Measurements from ENCODE around the gene ELMOD1. TPM values are rescaled to one million over a fixed set of nuclear protein-coding genes. Genes with fewer than 3 reads are reported as not detected.

Gene ELMOD1
- total RNA-seq, result under 0.01 TPM in 2 replicates

- H2AFZ ChIP-seq (ENCODE audit: low read length), result peak within 1 kb of the TSS; percentile 83
- H3K4me2 ChIP-seq (ENCODE audit: insufficient read depth, low read length), result peak within 1 kb of the TSS; percentile 90
- no peaks in the 10 kb centered on the region for H3K9me3 ChIP-seq (ENCODE audit: low read depth, low read length)
- H3K27ac ChIP-seq (ENCODE audit: low read depth, low read length), result no peak within 1 kb of the TSS
- peaks cover 5% of the 10 kb centered on the region for H3K4me1 ChIP-seq (ENCODE audit: insufficient read depth, low read length)
- no peaks in the 10 kb centered on the region for H4K20me1 ChIP-seq (ENCODE audit: insufficient read depth, low read length)
- DNase-seq (ENCODE audit: insufficient read length, low spot score, missing footprints), result peak; percentile 90
- TF ChIP-seq, protein P1, sequence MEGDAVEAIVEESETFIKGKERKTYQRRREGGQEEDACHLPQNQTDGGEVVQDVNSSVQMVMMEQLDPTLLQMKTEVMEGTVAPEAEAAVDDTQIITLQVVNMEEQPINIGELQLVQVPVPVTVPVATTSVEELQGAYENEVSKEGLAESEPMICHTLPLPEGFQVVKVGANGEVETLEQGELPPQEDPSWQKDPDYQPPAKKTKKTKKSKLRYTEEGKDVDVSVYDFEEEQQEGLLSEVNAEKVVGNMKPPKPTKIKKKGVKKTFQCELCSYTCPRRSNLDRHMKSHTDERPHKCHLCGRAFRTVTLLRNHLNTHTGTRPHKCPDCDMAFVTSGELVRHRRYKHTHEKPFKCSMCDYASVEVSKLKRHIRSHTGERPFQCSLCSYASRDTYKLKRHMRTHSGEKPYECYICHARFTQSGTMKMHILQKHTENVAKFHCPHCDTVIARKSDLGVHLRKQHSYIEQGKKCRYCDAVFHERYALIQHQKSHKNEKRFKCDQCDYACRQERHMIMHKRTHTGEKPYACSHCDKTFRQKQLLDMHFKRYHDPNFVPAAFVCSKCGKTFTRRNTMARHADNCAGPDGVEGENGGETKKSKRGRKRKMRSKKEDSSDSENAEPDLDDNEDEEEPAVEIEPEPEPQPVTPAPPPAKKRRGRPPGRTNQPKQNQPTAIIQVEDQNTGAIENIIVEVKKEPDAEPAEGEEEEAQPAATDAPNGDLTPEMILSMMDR (IDR thresholded peaks at IDR 0.05; ENCODE audit: extremely low read depth, low read depth, low read length), result no peak
- no peaks in the 10 kb centered on the region for H3K79me2 ChIP-seq (ENCODE audit: insufficient read depth, low read length)
- H3K27me3 ChIP-seq (ENCODE audit: insufficient read depth, low read length), result peaks cover 75% of the 10 kb centered on the region
- no peaks in the 10 kb centered on the region for H3K36me3 ChIP-seq (ENCODE audit: insufficient read depth, low read length)
- H3K4me3 ChIP-seq (ENCODE audit: insufficient read depth, low read length), result peak within 1 kb of the TSS; percentile 73
These were observed at the start of gene ELMOD1 for GRCh38 chr11:107590460-107591377. Gene ELMOD1 (plus strand): TSS chr11:107591147. CDS start chr11:107618190, 27,043 bp downstream.

GRCh38 chr11:107545101-107545514 lies 45.8 kb upstream of the ELMOD1 start:
- peak overlapping the region; percentile 8 for H3K4me2 ChIP-seq (ENCODE audit: insufficient read depth, low read length)
- H3K27me3 ChIP-seq (ENCODE audit: insufficient read depth, low read length), result no peaks in the 10 kb centered on the region
- peak overlapping the region; percentile 9 for H3K27ac ChIP-seq (ENCODE audit: low read depth, low read length)
- H3K79me2 ChIP-seq (ENCODE audit: insufficient read depth, low read length), result no peaks in the 10 kb centered on the region
- no peaks in the 10 kb centered on the region for H4K20me1 ChIP-seq (ENCODE audit: insufficient read depth, low read length)
- no peak overlapping the region for H3K4me3 ChIP-seq (ENCODE audit: insufficient read depth, low read length)
- no peak overlapping the region for H2AFZ ChIP-seq (ENCODE audit: low read length)
- no peaks in the 10 kb centered on the region for H3K9me3 ChIP-seq (ENCODE audit: low read depth, low read length)
- peak; percentile 39 for DNase-seq (ENCODE audit: insufficient read length, low spot score, missing footprints)
- H3K36me3 ChIP-seq (ENCODE audit: insufficient read depth, low read length), result no peaks in the 10 kb centered on the region
- TF ChIP-seq, protein P1 (IDR thresholded peaks at IDR 0.05; ENCODE audit: extremely low read depth, low read depth, low read length), result no peak
- peaks cover 15% of the 10 kb centered on the region for H3K4me1 ChIP-seq (ENCODE audit: insufficient read depth, low read length)

DNA sequence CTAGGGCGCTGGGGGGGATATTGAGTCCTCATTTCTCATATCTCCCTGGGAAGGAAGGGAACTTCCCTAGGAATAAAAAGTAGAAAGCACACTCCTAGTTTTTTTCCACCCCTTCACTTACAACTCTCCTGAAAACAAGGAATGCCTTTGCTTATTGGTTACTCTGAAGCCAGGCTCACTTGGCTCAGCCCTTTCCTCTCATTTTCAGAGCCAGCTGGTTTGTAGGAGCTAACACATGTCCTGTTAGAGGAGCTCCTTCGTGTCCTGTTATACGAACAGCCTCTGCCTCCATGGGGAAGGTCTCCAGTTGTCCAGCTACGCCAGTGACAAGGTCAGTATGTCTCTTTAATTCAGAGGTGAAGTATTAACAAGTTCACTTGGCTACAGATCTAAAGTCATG lies 43.0 kb upstream of the ELMOD1 start:
- no peaks in the 10 kb centered on the region for H4K20me1 ChIP-seq (ENCODE audit: insufficient read depth, low read length)
- TF ChIP-seq, protein P1 (IDR thresholded peaks at IDR 0.05; ENCODE audit: extremely low read depth, low read depth, low read length), result no peak

GRCh38 chr11:107549253-107549953 lies 41.5 kb upstream of the ELMOD1 start:
- peak; percentile 43 for DNase-seq (ENCODE audit: insufficient read length, low spot score, missing footprints)
- H3K4me3 ChIP-seq (ENCODE audit: insufficient read depth, low read length), result no peak overlapping the region
- peaks cover 13% of the 10 kb centered on the region for H3K4me1 ChIP-seq (ENCODE audit: insufficient read depth, low read length)
- H3K9me3 ChIP-seq (ENCODE audit: low read depth, low read length), result no peaks in the 10 kb centered on the region
- H2AFZ ChIP-seq (ENCODE audit: low read length), result no peak overlapping the region
- peaks cover 5% of the 10 kb centered on the region for H3K36me3 ChIP-seq (ENCODE audit: insufficient read depth, low read length)
- no peaks in the 10 kb centered on the region for H4K20me1 ChIP-seq (ENCODE audit: insufficient read depth, low read length)
- no peaks in the 10 kb centered on the region for H3K27me3 ChIP-seq (ENCODE audit: insufficient read depth, low read length)
- no peak overlapping the region for H3K4me2 ChIP-seq (ENCODE audit: insufficient read depth, low read length)
- H3K79me2 ChIP-seq (ENCODE audit: insufficient read depth, low read length), result no peaks in the 10 kb centered on the region
- no peak overlapping the region for H3K27ac ChIP-seq (ENCODE audit: low read depth, low read length)
- TF ChIP-seq, protein P1 (IDR thresholded peaks at IDR 0.05; ENCODE audit: extremely low read depth, low read depth, low read length), result peak; percentile 84

More for the DNA sequence above, 43.0 kb upstream of the ELMOD1 start:
- peaks cover under 1% of the 10 kb centered on the region for H3K36me3 ChIP-seq (ENCODE audit: insufficient read depth, low read length)
- no peak for DNase-seq (ENCODE audit: insufficient read length, low spot score, missing footprints)
- no peaks in the 10 kb centered on the region for H3K79me2 ChIP-seq (ENCODE audit: insufficient read depth, low read length)
- H3K27ac ChIP-seq (ENCODE audit: low read depth, low read length), result no peak overlapping the region
- H3K27me3 ChIP-seq (ENCODE audit: insufficient read depth, low read length), result no peaks in the 10 kb centered on the region
- no peak overlapping the region for H3K4me2 ChIP-seq (ENCODE audit: insufficient read depth, low read length)
- H2AFZ ChIP-seq (ENCODE audit: low read length), result no peak overlapping the region
- no peak overlapping the region for H3K4me3 ChIP-seq (ENCODE audit: insufficient read depth, low read length)
- no peaks in the 10 kb centered on the region for H3K9me3 ChIP-seq (ENCODE audit: low read depth, low read length)
- peaks cover 15% of the 10 kb centered on the region for H3K4me1 ChIP-seq (ENCODE audit: insufficient read depth, low read length)

Data from osteoblast (primary cell).